ENCODE results near the gene PTCH1. TPM values are rescaled to one million over a fixed set of nuclear protein-coding genes. Genes with fewer than 3 reads are reported as not detected.

PTCH1 gene
- polyA plus RNA-seq (2013, experiment 1 of 2) = 13.8 TPM
- polyA plus RNA-seq (2013, experiment 2 of 2) = 13.1 TPM

GRCh38 chr9:95516734-95517558, at the start of gene PTCH1:
PTCH1 (minus strand) TSS chr9:95516971.
- no peak within 1 kb of the TSS for H3K27ac ChIP-seq (ENCODE audit: low read depth, low read length)
- peak within 1 kb of the TSS; percentile 60 for H3K4me3 ChIP-seq (ENCODE audit: low read length)
- under 1% methylated on average over 64 of the region's 64 CpGs for WGBS
- H3K9ac ChIP-seq (ENCODE audit: low read depth, low read length) = no peak within 1 kb of the TSS
- peaks cover 6% of the 10 kb centered on the region; the same call in 1 of the 2 replicates for H3K9me3 ChIP-seq (ENCODE audit: insufficient read depth, low read depth, low read length)
- H3K36me3 ChIP-seq (ENCODE audit: insufficient read depth, low read length) = no peaks in the 10 kb centered on the region
- H3K27me3 ChIP-seq (ENCODE audit: insufficient read depth, low read length) = peaks cover 98% of the 10 kb centered on the region
- peaks cover 34% of the 10 kb centered on the region for H3K4me1 ChIP-seq (ENCODE audit: insufficient read depth, low read length)

- peaks cover 6% of the 10 kb centered on the region; the same call in 1 of the 2 replicates for H3K27me3 ChIP-seq (ENCODE audit: insufficient read depth, low read length)
- no peak overlapping the region for H3K27ac ChIP-seq (ENCODE audit: low read depth, low read length)
- H3K36me3 ChIP-seq (ENCODE audit: insufficient read depth, low read length) = no peaks in the 10 kb centered on the region
- H3K9me3 ChIP-seq (ENCODE audit: insufficient read depth, low read depth, low read length) = no peaks in the 10 kb centered on the region
- WGBS = 95% methylated on average over 5 of the region's 5 CpGs
- H3K9ac ChIP-seq (ENCODE audit: low read depth, low read length) = no peak overlapping the region
- no peak overlapping the region for H3K4me3 ChIP-seq (ENCODE audit: low read length)
- peaks cover 12% of the 10 kb centered on the region for H3K4me1 ChIP-seq (ENCODE audit: insufficient read depth, low read length)
These were observed 49.2 kb upstream of the PTCH1 start for GRCh38 chr9:95565982-95566381.

- no peak overlapping the region for H3K9ac ChIP-seq (ENCODE audit: low read depth, low read length)
- no peak overlapping the region for H3K27ac ChIP-seq (ENCODE audit: low read depth, low read length)
- no peaks in the 10 kb centered on the region for H3K36me3 ChIP-seq (ENCODE audit: insufficient read depth, low read length)
- no peaks in the 10 kb centered on the region for H3K4me1 ChIP-seq (ENCODE audit: insufficient read depth, low read length)
- no peaks in the 10 kb centered on the region for H3K9me3 ChIP-seq (ENCODE audit: insufficient read depth, low read depth, low read length)
- no peak overlapping the region for H3K4me3 ChIP-seq (ENCODE audit: low read length)
- H3K27me3 ChIP-seq (ENCODE audit: insufficient read depth, low read length) = peaks cover 25% of the 10 kb centered on the region
- WGBS = 91% methylated on average over 12 of the region's 12 CpGs
These were observed 45.1 kb upstream of the PTCH1 start for GRCh38 chr9:95561913-95562312.

GRCh38 chr9:95557142-95557541, 40.4 kb upstream of the PTCH1 start:
- H3K4me1 ChIP-seq (ENCODE audit: insufficient read depth, low read length) = peaks cover 6% of the 10 kb centered on the region; the same call in 1 of the 2 replicates
- no peaks in the 10 kb centered on the region for H3K36me3 ChIP-seq (ENCODE audit: insufficient read depth, low read length)
- 95% methylated on average over 10 of the region's 11 CpGs for WGBS
- no peak overlapping the region for H3K27ac ChIP-seq (ENCODE audit: low read depth, low read length)
- H3K27me3 ChIP-seq (ENCODE audit: insufficient read depth, low read length) = peaks cover 67% of the 10 kb centered on the region
- H3K4me3 ChIP-seq (ENCODE audit: low read length) = no peak overlapping the region
- no peak overlapping the region for H3K9ac ChIP-seq (ENCODE audit: low read depth, low read length)
- no peaks in the 10 kb centered on the region for H3K9me3 ChIP-seq (ENCODE audit: insufficient read depth, low read depth, low read length)

- H3K9me3 ChIP-seq (ENCODE audit: insufficient read depth, low read depth, low read length) = no peaks in the 10 kb centered on the region
- H3K4me3 ChIP-seq (ENCODE audit: low read length) = no peak overlapping the region
- H3K27ac ChIP-seq (ENCODE audit: low read depth, low read length) = no peak overlapping the region
- 82% methylated on average over 10 of the region's 10 CpGs for WGBS
- H3K27me3 ChIP-seq (ENCODE audit: insufficient read depth, low read length) = peaks cover 72% of the 10 kb centered on the region
- peaks cover 9% of the 10 kb centered on the region; the same call in 1 of the 2 replicates for H3K4me1 ChIP-seq (ENCODE audit: insufficient read depth, low read length)
- no peak overlapping the region for H3K9ac ChIP-seq (ENCODE audit: low read depth, low read length)
- no peaks in the 10 kb centered on the region for H3K36me3 ChIP-seq (ENCODE audit: insufficient read depth, low read length)
These were observed 39.8 kb upstream of the PTCH1 start for GRCh38 chr9:95556521-95556920.

- peak overlapping the region; percentile 38; the same call in 1 of the 2 replicates for H3K9ac ChIP-seq (ENCODE audit: low read depth, low read length)
- peak overlapping the region; percentile 65; the same call in 1 of the 2 replicates for H3K27ac ChIP-seq (ENCODE audit: low read depth, low read length)
- 6% methylated on average over 43 of the region's 43 CpGs for WGBS
- H3K36me3 ChIP-seq (ENCODE audit: insufficient read depth, low read length) = no peaks in the 10 kb centered on the region
- peak overlapping the region; percentile 64 for H3K4me3 ChIP-seq (ENCODE audit: low read length)
- no peaks in the 10 kb centered on the region for H3K9me3 ChIP-seq (ENCODE audit: insufficient read depth, low read depth, low read length)
- peaks cover 9% of the 10 kb centered on the region; the same call in 1 of the 2 replicates for H3K4me1 ChIP-seq (ENCODE audit: insufficient read depth, low read length)
- peaks cover 85% of the 10 kb centered on the region for H3K27me3 ChIP-seq (ENCODE audit: insufficient read depth, low read length)
These were observed 36.2 kb upstream of the PTCH1 start for GRCh38 chr9:95552814-95553546.

- peaks cover 9% of the 10 kb centered on the region; the same call in 1 of the 2 replicates for H3K4me1 ChIP-seq (ENCODE audit: insufficient read depth, low read length)
- no peak overlapping the region for H3K9ac ChIP-seq (ENCODE audit: low read depth, low read length)
- peak overlapping the region; percentile 64 for H3K4me3 ChIP-seq (ENCODE audit: low read length)
- no peak overlapping the region; the same call in 1 of the 2 replicates for H3K27ac ChIP-seq (ENCODE audit: low read depth, low read length)
- H3K36me3 ChIP-seq (ENCODE audit: insufficient read depth, low read length) = no peaks in the 10 kb centered on the region
- H3K9me3 ChIP-seq (ENCODE audit: insufficient read depth, low read depth, low read length) = no peaks in the 10 kb centered on the region
- peaks cover 79% of the 10 kb centered on the region for H3K27me3 ChIP-seq (ENCODE audit: insufficient read depth, low read length)
- WGBS = 23% methylated on average over 5 of the region's 6 CpGs
These were observed 35.5 kb upstream of the PTCH1 start for GRCh38 chr9:95552255-95552654.

GRCh38 chr9:95551406-95551805, 34.6 kb upstream of the PTCH1 start:
- Histone ChIP-seq H3K27me3 (ENCODE audit: insufficient read depth, low read length) (peaks cover 70% of the 10 kb centered on the region), H3K36me3 (ENCODE audit: insufficient read depth, low read length) (no peaks in the 10 kb centered on the region)
- 96% methylated on average over 4 of the region's 4 CpGs for WGBS

GRCh38 chr9:95545831-95546567, 29.2 kb upstream of the PTCH1 start:
- Histone ChIP-seq H3K4me1 (ENCODE audit: insufficient read depth, low read length) (no peaks in the 10 kb centered on the region), H3K4me3 (ENCODE audit: low read length) (no peak overlapping the region), H3K9ac (ENCODE audit: low read depth, low read length) (no peak overlapping the region), H3K27me3 (ENCODE audit: insufficient read depth, low read length) (peaks cover 22% of the 10 kb centered on the region), H3K9me3 (ENCODE audit: insufficient read depth, low read depth, low read length) (no peaks in the 10 kb centered on the region), H3K36me3 (ENCODE audit: insufficient read depth, low read length) (no peaks in the 10 kb centered on the region), H3K27ac (ENCODE audit: low read depth, low read length) (no peak overlapping the region)
- WGBS = 84% methylated on average over 12 of the region's 12 CpGs

More at GRCh38 chr9:95551406-95551805, 34.6 kb upstream of the PTCH1 start:
- no peak overlapping the region for H3K27ac ChIP-seq (ENCODE audit: low read depth, low read length)
- peaks cover 9% of the 10 kb centered on the region; the same call in 1 of the 2 replicates for H3K4me1 ChIP-seq (ENCODE audit: insufficient read depth, low read length)
- no peaks in the 10 kb centered on the region for H3K9me3 ChIP-seq (ENCODE audit: insufficient read depth, low read depth, low read length)
- no peak overlapping the region for H3K4me3 ChIP-seq (ENCODE audit: low read length)
- no peak overlapping the region for H3K9ac ChIP-seq (ENCODE audit: low read depth, low read length)

- H3K27ac ChIP-seq (ENCODE audit: low read depth, low read length) = no peak overlapping the region
- no peak overlapping the region for H3K4me3 ChIP-seq (ENCODE audit: low read length)
- H3K4me1 ChIP-seq (ENCODE audit: insufficient read depth, low read length) = 0 out of 2 replicates have a peak, but pooled peaks cover 3% of the 10 kb centered on the region
- peaks cover 4% of the 10 kb centered on the region; the same call in 1 of the 2 replicates for H3K27me3 ChIP-seq (ENCODE audit: insufficient read depth, low read length)
- no peak overlapping the region for H3K9ac ChIP-seq (ENCODE audit: low read depth, low read length)
- no peaks in the 10 kb centered on the region for H3K9me3 ChIP-seq (ENCODE audit: insufficient read depth, low read depth, low read length)
- H3K36me3 ChIP-seq (ENCODE audit: insufficient read depth, low read length) = no peaks in the 10 kb centered on the region
- 94% methylated on average over 8 of the region's 8 CpGs for WGBS
These were observed 17.4 kb upstream of the PTCH1 start for GRCh38 chr9:95533996-95534680.

Data from HUES64 (cell line).